PFSK-1 (cell line): ENCODE measurements around the gene LAMC3.

Source experiments
- FOXP2 ChIP-seq: optimal IDR thresholded peaks from 2 replicates; pipeline ENCODE3; 2011; ENCODE audit warnings: borderline replicate concordance, control low read depth, inconsistent platforms; ENCODE audit not compliant: insufficient read depth; ENCODE audit errors: extremely low read length, extremely low read depth
- POLR2AphosphoS5 ChIP-seq: IDR thresholded peaks from 2 replicates; pipeline ENCODE4 v1.6.1; 2012; ENCODE audit warnings: low read depth, mild to moderate bottlenecking, control low read depth, low read length, moderate library complexity
- REST ChIP-seq, 2 experiments: IDR thresholded peaks; 2 replicates each; pipeline versions ENCODE4 v1.6.1 to v1.8.0; 2011 to 2012; ENCODE audit warnings: low read depth in 2 of 2, low read length in 2 of 2, control low read depth in 1 of 2, inconsistent platforms in 1 of 2, mild to moderate bottlenecking in 1 of 2, moderate library complexity in 1 of 2; ENCODE audit not compliant: insufficient read depth in 1 of 2
- SIN3A ChIP-seq: IDR thresholded peaks from 2 replicates; pipeline ENCODE4 v1.6.1; 2012; ENCODE audit warnings: mild to moderate bottlenecking, low read length, moderate library complexity, borderline replicate concordance; ENCODE audit not compliant: insufficient read depth
- TAF1 ChIP-seq: IDR thresholded peaks from 2 replicates; pipeline ENCODE4 v1.6.1; 2012; ENCODE audit warnings: low read length, control low read depth, borderline replicate concordance; ENCODE audit not compliant: insufficient read depth

The LAMC3 gene

DNA sequence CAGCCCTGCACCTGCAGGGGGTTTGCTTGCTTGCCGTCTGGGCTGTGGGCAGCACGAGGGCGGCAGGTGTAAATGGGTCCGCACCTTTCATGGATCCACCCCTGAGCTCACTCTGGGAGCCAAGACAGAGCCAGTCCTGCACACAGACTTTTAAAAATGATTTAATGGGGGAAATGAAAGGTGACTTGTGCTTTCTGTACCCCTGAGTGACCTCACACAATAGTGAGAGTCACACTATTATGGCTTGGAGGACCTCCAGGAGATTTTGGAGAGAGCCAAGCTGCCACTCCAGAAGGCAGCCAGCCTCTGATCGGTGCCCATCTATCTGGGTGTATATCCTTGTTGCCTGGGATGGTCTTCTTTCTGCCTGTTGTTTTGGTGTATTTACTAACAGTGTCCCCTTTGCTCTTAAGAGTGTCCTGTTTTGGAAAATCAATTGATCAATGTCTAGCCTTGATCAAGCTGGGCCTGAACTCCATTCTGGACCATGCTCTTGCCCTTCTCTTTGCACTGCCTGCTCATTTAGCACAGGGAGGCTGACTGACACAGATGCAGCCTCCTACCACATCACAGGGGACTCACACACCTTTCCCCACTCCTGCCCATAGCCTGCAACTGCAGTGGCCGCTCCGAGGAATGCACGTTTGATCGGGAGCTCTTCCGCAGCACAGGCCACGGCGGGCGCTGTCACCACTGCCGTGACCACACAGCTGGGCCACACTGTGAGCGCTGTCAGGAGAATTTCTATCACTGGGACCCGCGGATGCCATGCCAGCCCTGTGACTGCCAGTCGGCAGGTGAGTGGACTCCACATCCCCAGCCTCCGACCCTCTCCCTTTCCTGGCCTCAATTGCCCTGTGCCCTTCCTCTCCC is 29.5 kb downstream of the LAMC3 start:
- TF ChIP-seq TAF1 (no peak), POLR2AphosphoS5 (no peak), SIN3A (no peak), FOXP2 (no peak), REST (IDR thresholded peaks at IDR 0.05; ENCODE audit: insufficient read depth in 1 of 2, low read depth in 2 of 2, low read length in 2 of 2) (no peak)

- no peak for TF ChIP-seq SIN3A
- no peak for TF ChIP-seq TAF1
- TF ChIP-seq REST (IDR thresholded peaks at IDR 0.05; ENCODE audit: insufficient read depth in 1 of 2, low read depth in 2 of 2, low read length in 2 of 2), result no peak
- TF ChIP-seq FOXP2, result no peak
- no peak for TF ChIP-seq POLR2AphosphoS5
Observed at GRCh38 chr9:131039129-131039954, 30.4 kb downstream of the LAMC3 start.

DNA sequence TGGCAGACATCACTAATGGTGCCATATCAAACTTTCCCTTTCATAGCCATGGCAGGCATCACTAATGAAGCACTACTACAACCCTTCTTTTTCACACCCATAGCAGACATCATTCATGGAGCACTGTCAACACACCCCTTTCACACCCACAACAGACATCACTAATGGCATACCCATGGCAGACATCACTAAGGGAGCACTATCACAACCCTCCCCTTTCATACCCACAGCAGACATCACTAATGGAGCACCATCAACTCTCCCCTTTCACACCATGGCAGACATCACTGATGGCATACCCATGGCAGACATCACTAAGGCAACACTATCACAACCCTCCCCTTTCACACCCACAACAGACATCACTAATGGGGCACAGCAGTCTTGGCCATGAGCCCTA is 33.7 kb downstream of the LAMC3 start:
- TF ChIP-seq POLR2AphosphoS5 (no peak), FOXP2 (no peak), REST (IDR thresholded peaks at IDR 0.05; ENCODE audit: insufficient read depth in 1 of 2, low read depth in 2 of 2, low read length in 2 of 2) (no peak), SIN3A (no peak), TAF1 (no peak)

DNA sequence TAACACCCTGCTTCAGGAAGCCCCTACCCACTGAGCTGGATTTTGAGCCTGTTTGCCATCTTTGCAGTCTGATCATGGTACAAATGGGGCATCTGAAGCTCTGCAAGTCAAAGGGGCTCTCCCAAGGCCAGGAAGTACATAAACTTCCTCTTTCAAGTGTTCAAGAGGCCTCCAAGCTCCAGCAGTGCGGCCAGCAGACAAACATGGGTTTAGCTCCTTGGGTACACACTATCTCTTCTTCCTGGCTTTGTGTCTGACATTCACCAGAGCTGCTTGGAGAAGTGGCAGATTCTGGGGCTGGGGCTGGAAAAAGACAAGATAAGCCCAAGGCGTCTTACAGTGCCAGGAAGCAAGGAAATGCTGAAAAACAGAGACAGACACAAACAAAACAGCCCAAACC is 34.1 kb downstream of the LAMC3 start:
- TF ChIP-seq REST (IDR thresholded peaks at IDR 0.05; ENCODE audit: insufficient read depth in 1 of 2, low read depth in 2 of 2, low read length in 2 of 2), result no peak
- TF ChIP-seq SIN3A, result no peak
- no peak for TF ChIP-seq POLR2AphosphoS5
- TF ChIP-seq FOXP2, result no peak
